HepG2 (cell line): ENCODE measurements around the gene SWSAP1. TPM values are rescaled to one million over a fixed set of nuclear protein-coding genes. Genes with fewer than 3 reads are reported as not detected.
"Not testable (repeated sequence)": the region's sequence is repeated elsewhere in the genome, so short reads cannot be mapped to it uniquely, and the experiment has no call there.

Experiments
- ATAC-seq: fragments of 200-7000 bp; cut with Tn5 transposase; 3 replicates; pipeline ENCODE4 v1.9.1; 2020; ENCODE audit warnings: mild to moderate bottlenecking, moderate library complexity
- BruUV-seq: library from RNA; stranded (reverse); fragments of 400-500 nt; replicated peaks from 2 replicates; lab custom pipeline; 2021; lab: Mats Ljungman, UMichigan
- CTCF ChIA-PET: fragments of 300-600 bp; formaldehyde crosslinking; extraction: SDS; loops from one replicate; lab custom pipeline; 2021; ENCODE audit warnings: low total read pairs, inconsistent platforms, low intra/inter-chr PET ratio; lab: Yijun Ruan, JAX
- POLR2A ChIA-PET: fragments of 350-600 bp; sonication (Branson Sonifier 250); formaldehyde crosslinking; loops from one replicate; lab custom pipeline; 2020; ENCODE audit warnings: antibody characterized with exemption, inconsistent platforms; lab: Yijun Ruan, JAX
- DNase-seq: peaks from one replicate; pipeline ENCODE4 v3.0.0-alpha.2; 2015; ENCODE audit warnings: low spot score
- FAIRE-seq: peaks from 3 replicates; lab custom pipeline; 2011; peaks lifted over from hg19 to GRCh38; lab: Jason Lieb, UNC
- H2AFZ ChIP-seq: one replicate; pipeline ENCODE4 v1.6.1; 2011; ENCODE audit warnings: low read length, inconsistent platforms
- H3K27ac ChIP-seq: fragments of 300-600 bp; 3 replicates; pipeline ENCODE4 v1.8.0; 2011; ENCODE audit warnings: mixed run types, mild to moderate bottlenecking, mixed read lengths, low read length, inconsistent platforms; ENCODE audit not compliant: insufficient read depth; ENCODE audit errors: extremely low read length
- H3K27me3 ChIP-seq, 2 experiments: fragments of 200-600 bp in 1 of 2; 2 replicates in 1 of 2; 3 replicates in 1 of 2; pipeline versions ENCODE4 v1.6.0 to v1.8.0; 2011; ENCODE audit warnings: low read length in 2 of 2, mild to moderate bottlenecking in 2 of 2, moderate library complexity in 2 of 2, inconsistent platforms in 1 of 2; ENCODE audit not compliant: insufficient read depth in 2 of 2, control insufficient read depth in 1 of 2
- H3K36me3 ChIP-seq, 2 experiments: fragments of 200-600 bp in 1 of 2; replicated peaks in 1 of 2; 2 replicates in 1 of 2; 3 replicates in 1 of 2; pipeline versions ENCODE4 v1.5.1 to v1.8.0; 2011; ENCODE audit warnings: low read length in 2 of 2, inconsistent platforms in 1 of 2; ENCODE audit not compliant: insufficient read depth in 2 of 2, control insufficient read depth in 1 of 2
- H3K4me1 ChIP-seq: 2 replicates; pipeline ENCODE4 v1.5.1; 2012; ENCODE audit warnings: low read length, inconsistent platforms; ENCODE audit not compliant: insufficient read depth
- H3K4me2 ChIP-seq: 2 replicates; pipeline ENCODE4 v1.6.0; 2011; ENCODE audit warnings: low read depth, low read length, inconsistent platforms
- H3K4me3 ChIP-seq, 3 experiments: fragments of 200-600 bp in 1 of 3; sonication (generic), shearing (Covaris generic) in 1 of 3; replicated peaks in 1 of 3; 2 replicates each; pipeline ENCODE4 v1.5.1; 2011 to 2016; ENCODE audit warnings: low read length in 3 of 3, inconsistent platforms in 2 of 3, low read depth in 2 of 3, mild to moderate bottlenecking in 2 of 3, control low read depth in 1 of 3, mixed read lengths in 1 of 3; ENCODE audit not compliant: insufficient read depth in 1 of 3
- H3K79me2 ChIP-seq: one replicate; pipeline ENCODE4 v1.6.1; 2011; ENCODE audit warnings: low read length, inconsistent platforms; ENCODE audit not compliant: insufficient read depth
- H3K9ac ChIP-seq: 2 replicates; pipeline ENCODE4 v1.6.0; 2011; ENCODE audit warnings: mild to moderate bottlenecking, low read depth, low read length, inconsistent platforms; ENCODE audit not compliant: insufficient read depth
- H3K9me3 ChIP-seq: 2 replicates; pipeline ENCODE4 v1.5.1; 2012; ENCODE audit warnings: mild to moderate bottlenecking, low read length
- H4K20me1 ChIP-seq: 2 replicates; pipeline ENCODE4 v1.6.0; 2011; ENCODE audit warnings: inconsistent platforms, mild to moderate bottlenecking, low read length, moderate library complexity; ENCODE audit not compliant: insufficient read depth
- MXI1 ChIP-seq: IDR thresholded peaks from 3 replicates; pipeline ENCODE4 v1.6.1; 2012; ENCODE audit warnings: low read depth, low read length, inconsistent platforms, borderline replicate concordance
- PHF20 ChIP-seq: sonication (generic); formaldehyde crosslinking; IDR thresholded peaks from 2 replicates; pipeline ENCODE4 v1.5.0; 2020; ENCODE audit warnings: mild to moderate bottlenecking, missing genetic modification reagents
- ZNF501 ChIP-seq: sonication (generic); formaldehyde crosslinking; IDR thresholded peaks from 2 replicates; pipeline ENCODE4 v1.5.1; 2020; ENCODE audit warnings: mild to moderate bottlenecking, moderate library complexity, missing genetic modification reagents
- WGBS: methylation state at CpG from one replicate; pipeline ENCODE4 v1.1.6; 2017; ENCODE audit warnings: low lambda C conversion rate; 5-methylcytosine and 5-hydroxymethylcytosine counted together
- in situ Hi-C: cut with HindIII; loops from 2 replicates; pipeline ENCODE4 v1.10.0; 2017; ENCODE audit warnings: low pct_unique_long_range_greater_than_20kb; ENCODE audit not compliant: extremely low pct_ligation_motif_present
- intact Hi-C: fragments of 100-400 bp; cut with micrococcal nuclease; formaldehyde crosslinking; loops from one replicate; pipeline ENCODE4 v1.10.0; 2022; ENCODE audit not compliant: unreplicated experiment
- polyA plus RNA-seq, 8 experiments: library from polyadenylated mRNA; depleted of rRNA in 3 of 8; stranded (reverse) in 7 of 8; unstranded in 1 of 8; fragments of >200 nt; fragmentation: Illumina TruSeq in 4 of 8; extraction: Trizol in 4 of 8; gene quantifications; 2 replicates each; pipeline versions ENCODE4 v1.2.1 to v1.2.3, GENCODE V29; 2011 to 2016; ENCODE audit warnings: low read depth in 4 of 8, missing spikeins in 1 of 8, mixed read lengths in 1 of 8; ENCODE audit not compliant: insufficient read depth in 1 of 8
- total RNA-seq, 5 experiments: library from RNA; depleted of rRNA; stranded (reverse); fragments of >200 nt; fragmentation: Illumina TruSeq; extraction: Trizol; gene quantifications; 2 replicates each; pipeline ENCODE4 v1.2.3, GENCODE V29; 2016; ENCODE audit warnings: low read depth in 1 of 5
- TF ChIP-seq, protein P1 (sequence below): sonication (generic); formaldehyde crosslinking; IDR thresholded peaks from 2 replicates; pipeline ENCODE4 v1.8.1; 2023; ENCODE audit warnings: mild to moderate bottlenecking, missing genetic modification reagents
- TF ChIP-seq, protein P2 (sequence below), 2 experiments: fragments of 450-650 bp in 1 of 2; sonication (generic) in 1 of 2; formaldehyde crosslinking in 1 of 2; IDR thresholded peaks; 2 replicates each; pipeline versions ENCODE4 v1.6.1 to v1.8.0; 2016 to 2022; ENCODE audit warnings: antibody characterized with exemption in 1 of 2, mild to moderate bottlenecking in 1 of 2, missing genetic modification reagents in 1 of 2

Gene SWSAP1
- total and polyA plus RNA-seq, 2 of the 13 experiments (the other 11 are each of a cell fraction or from before 2014, with no cell fraction given) = 2.7 to 3.3 TPM

DNA sequence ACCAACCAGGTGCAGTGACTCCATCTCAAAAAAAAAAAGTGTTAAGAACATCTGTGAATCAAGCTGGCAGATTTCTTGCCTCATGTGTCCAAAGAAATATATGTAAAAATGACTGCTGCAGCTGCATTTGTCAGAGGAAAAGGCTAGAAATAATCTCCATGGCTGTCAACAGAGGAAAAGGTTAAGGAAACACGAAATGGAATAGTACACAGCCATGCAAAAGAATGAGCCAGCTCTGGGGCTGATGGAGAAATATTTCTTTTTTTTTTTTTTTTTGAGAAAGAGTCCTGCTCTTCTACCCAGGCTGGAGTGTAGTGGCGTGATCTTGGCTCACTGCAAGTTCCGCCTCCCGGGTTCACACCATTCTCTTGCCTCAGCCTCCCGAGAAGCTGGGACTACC is 41.6 kb upstream of the SWSAP1 start (continued):
- TF ChIP-seq, protein P1, sequence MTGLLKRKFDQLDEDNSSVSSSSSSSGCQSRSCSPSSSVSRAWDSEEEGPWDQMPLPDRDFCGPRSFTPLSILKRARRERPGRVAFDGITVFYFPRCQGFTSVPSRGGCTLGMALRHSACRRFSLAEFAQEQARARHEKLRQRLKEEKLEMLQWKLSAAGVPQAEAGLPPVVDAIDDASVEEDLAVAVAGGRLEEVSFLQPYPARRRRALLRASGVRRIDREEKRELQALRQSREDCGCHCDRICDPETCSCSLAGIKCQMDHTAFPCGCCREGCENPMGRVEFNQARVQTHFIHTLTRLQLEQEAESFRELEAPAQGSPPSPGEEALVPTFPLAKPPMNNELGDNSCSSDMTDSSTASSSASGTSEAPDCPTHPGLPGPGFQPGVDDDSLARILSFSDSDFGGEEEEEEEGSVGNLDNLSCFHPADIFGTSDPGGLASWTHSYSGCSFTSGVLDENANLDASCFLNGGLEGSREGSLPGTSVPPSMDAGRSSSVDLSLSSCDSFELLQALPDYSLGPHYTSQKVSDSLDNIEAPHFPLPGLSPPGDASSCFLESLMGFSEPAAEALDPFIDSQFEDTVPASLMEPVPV = no peak
- no peak for TF ChIP-seq ZNF501 (CRISPR knock-in tag)
- no peak for TF ChIP-seq PHF20
- no peak for TF ChIP-seq MXI1
- TF ChIP-seq, all 625 proteins: peak for 0

GRCh38 chr19:11333838-11334237 is 40.6 kb upstream of the SWSAP1 start:
- in situ Hi-C loops, H3K36me3 ChIP-seq: not testable (repeated sequence)

More at GRCh38 chr19:11333838-11334237, 40.6 kb upstream of the SWSAP1 start:
- BruUV-seq, intact Hi-C loops, H3K27ac ChIP-seq, H3K27me3 ChIP-seq, H3K9me3 ChIP-seq, H2AFZ ChIP-seq, H3K9ac ChIP-seq, H4K20me1 ChIP-seq, DNase-seq, H3K4me2 ChIP-seq, H3K4me3 ChIP-seq, ATAC-seq, POLR2A ChIA-PET, CTCF ChIA-PET, FAIRE-seq, H3K79me2 ChIP-seq: not testable (repeated sequence)
- peaks cover 11% of the 10 kb centered on the region for H3K4me1 ChIP-seq
- TF ChIP-seq, protein P2, sequence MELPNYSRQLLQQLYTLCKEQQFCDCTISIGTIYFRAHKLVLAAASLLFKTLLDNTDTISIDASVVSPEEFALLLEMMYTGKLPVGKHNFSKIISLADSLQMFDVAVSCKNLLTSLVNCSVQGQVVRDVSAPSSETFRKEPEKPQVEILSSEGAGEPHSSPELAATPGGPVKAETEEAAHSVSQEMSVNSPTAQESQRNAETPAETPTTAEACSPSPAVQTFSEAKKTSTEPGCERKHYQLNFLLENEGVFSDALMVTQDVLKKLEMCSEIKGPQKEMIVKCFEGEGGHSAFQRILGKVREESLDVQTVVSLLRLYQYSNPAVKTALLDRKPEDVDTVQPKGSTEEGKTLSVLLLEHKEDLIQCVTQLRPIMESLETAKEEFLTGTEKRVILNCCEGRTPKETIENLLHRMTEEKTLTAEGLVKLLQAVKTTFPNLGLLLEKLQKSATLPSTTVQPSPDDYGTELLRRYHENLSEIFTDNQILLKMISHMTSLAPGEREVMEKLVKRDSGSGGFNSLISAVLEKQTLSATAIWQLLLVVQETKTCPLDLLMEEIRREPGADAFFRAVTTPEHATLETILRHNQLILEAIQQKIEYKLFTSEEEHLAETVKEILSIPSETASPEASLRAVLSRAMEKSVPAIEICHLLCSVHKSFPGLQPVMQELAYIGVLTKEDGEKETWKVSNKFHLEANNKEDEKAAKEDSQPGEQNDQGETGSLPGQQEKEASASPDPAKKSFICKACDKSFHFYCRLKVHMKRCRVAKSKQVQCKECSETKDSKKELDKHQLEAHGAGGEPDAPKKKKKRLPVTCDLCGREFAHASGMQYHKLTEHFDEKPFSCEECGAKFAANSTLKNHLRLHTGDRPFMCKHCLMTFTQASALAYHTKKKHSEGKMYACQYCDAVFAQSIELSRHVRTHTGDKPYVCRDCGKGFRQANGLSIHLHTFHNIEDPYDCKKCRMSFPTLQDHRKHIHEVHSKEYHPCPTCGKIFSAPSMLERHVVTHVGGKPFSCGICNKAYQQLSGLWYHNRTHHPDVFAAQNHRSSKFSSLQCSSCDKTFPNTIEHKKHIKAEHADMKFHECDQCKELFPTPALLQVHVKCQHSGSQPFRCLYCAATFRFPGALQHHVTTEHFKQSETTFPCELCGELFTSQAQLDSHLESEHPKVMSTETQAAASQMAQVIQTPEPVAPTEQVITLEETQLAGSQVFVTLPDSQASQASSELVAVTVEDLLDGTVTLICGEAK (IDR thresholded peaks at IDR 0.05) = peak; percentile 86
- TF ChIP-seq, protein P2 (CRISPR knock-in tag; IDR thresholded peaks at IDR 0.05) = peak; percentile 98
- WGBS = 93% methylated on average over 9 of the region's 9 CpGs
